Smooth muscle cell (in vitro differentiated cells): ENCODE measurements around the gene FGD6. TPM values are rescaled to one million over a fixed set of nuclear protein-coding genes. Genes with fewer than 3 reads are reported as not detected.
A peak's percentile ranks its signal among the peaks of the same experiment; 100 is the strongest.

Source experiments
- DNase-seq: peaks from one replicate; lab custom pipeline; 2025; ENCODE audit not compliant: unreplicated experiment; lab: John Stamatoyannopoulos, UW
- H2AFZ ChIP-seq: fragments of 200-600 bp; sonication (generic); 2 replicates; pipeline ENCODE4 v1.6.0; 2016; ENCODE audit warnings: antibody characterized with exemption, low read depth, mild to moderate bottlenecking
- H3F3A ChIP-seq: fragments of 200-600 bp; sonication (generic); 2 replicates; pipeline ENCODE4 v1.6.0; 2017; ENCODE audit warnings: antibody characterized with exemption, low read depth
- H3K27ac ChIP-seq: fragments of 200-600 bp; sonication (generic); 2 replicates; pipeline ENCODE4 v1.5.1; 2016; ENCODE audit warnings: low read depth, mild to moderate bottlenecking
- H3K27me3 ChIP-seq: fragments of 200-600 bp; sonication (generic); 2 replicates; pipeline ENCODE4 v1.6.1; 2016; ENCODE audit warnings: low read depth, mild to moderate bottlenecking
- H3K36me3 ChIP-seq: fragments of 200-600 bp; sonication (generic); 2 replicates; pipeline ENCODE4 v1.5.1; 2016; ENCODE audit warnings: low read depth
- H3K4me1 ChIP-seq: fragments of 200-600 bp; sonication (generic); 2 replicates; pipeline ENCODE4 v1.5.1; 2016; ENCODE audit warnings: low read depth
- H3K4me2 ChIP-seq: fragments of 200-600 bp; sonication (generic); 2 replicates; pipeline ENCODE4 v1.6.0; 2016; ENCODE audit warnings: mild to moderate bottlenecking
- H3K4me3 ChIP-seq: fragments of 200-600 bp; sonication (generic); 2 replicates; pipeline ENCODE4 v1.5.1; 2016; ENCODE audit warnings: mild to moderate bottlenecking
- H3K79me2 ChIP-seq: fragments of 200-600 bp; sonication (generic); 2 replicates; pipeline ENCODE4 v1.6.0; 2016; ENCODE audit warnings: low read depth, mild to moderate bottlenecking
- H3K9ac ChIP-seq: fragments of 200-600 bp; sonication (generic); 2 replicates; pipeline ENCODE4 v1.6.0; 2016; ENCODE audit warnings: low read depth
- H3K9me3 ChIP-seq: fragments of 200-600 bp; sonication (generic); replicated peaks from 2 replicates; pipeline ENCODE4 v1.5.1; 2016; ENCODE audit warnings: low read depth
- H4K20me1 ChIP-seq: fragments of 200-600 bp; sonication (generic); 2 replicates; pipeline ENCODE4 v1.6.0; 2016; ENCODE audit warnings: low read depth
- CTCF ChIP-seq: fragments of 200-600 bp; sonication (generic); IDR thresholded peaks from 2 replicates; pipeline ENCODE4 v1.5.1; 2017; ENCODE audit warnings: borderline replicate concordance, mild to moderate bottlenecking, antibody characterized with exemption; ENCODE audit not compliant: insufficient read depth, poor library complexity, severe bottlenecking
- WGBS: methylation state at CpG from one replicate; pipeline ENCODE4 v1.1.7; 2016; ENCODE audit warnings: low lambda C conversion rate; 5-methylcytosine and 5-hydroxymethylcytosine counted together
- polyA plus RNA-seq: library from polyadenylated mRNA; unstranded; fragments of >200 nt; fragmentation: Nextera tagmentation; extraction: Ambion mirVana; gene quantifications from 2 replicates; pipeline ENCODE4 v1.2.1, GENCODE V29; 2016
- total RNA-seq: library from RNA; depleted of rRNA; stranded (reverse); fragments of >200 nt; gene quantifications from 2 replicates; pipeline ENCODE4 v1.2.3, GENCODE V29; 2014

The FGD6 gene
- total and polyA plus RNA-seq, 2 experiments from 2014 or later, result 2.5 to 7.7 TPM

- H3K79me2 ChIP-seq, result peaks cover 86% of the 10 kb centered on the region
- TF ChIP-seq CTCF, result no peak
- peaks cover 24% of the 10 kb centered on the region for H4K20me1 ChIP-seq
These were observed 423 bp downstream of the FGD6 start for GRCh38 chr12:95216711-95217376.

GRCh38 chr12:95215949-95216348, 1.3 kb downstream of the FGD6 start:
- 0% methylated on average over 1 of the region's 1 CpG for whole genome bisulfite sequencing
- Histone ChIP-seq H2AFZ (peak overlapping the region; percentile 97), H3K9me3 (no peaks in the 10 kb centered on the region), H3K4me3 (peak overlapping the region; percentile 71), H3K27ac (peak overlapping the region; percentile 58), H4K20me1 (peaks cover 15% of the 10 kb centered on the region), H3K9ac (peak overlapping the region; percentile 77), H3K4me2 (peak overlapping the region; percentile 99), H3K27me3 (no peaks in the 10 kb centered on the region), H3K79me2 (peaks cover 86% of the 10 kb centered on the region), H3K4me1 (peaks cover 21% of the 10 kb centered on the region), H3F3A (no peaks in the 10 kb centered on the region), H3K36me3 (no peaks in the 10 kb centered on the region)
- no peak for DNase-seq
- no peak for TF ChIP-seq CTCF

More at GRCh38 chr12:95216711-95217376, 423 bp downstream of the FGD6 start:
- H3K27me3 ChIP-seq, result no peaks in the 10 kb centered on the region
- H3K9ac ChIP-seq, result peak overlapping the region; percentile 77
- no peaks in the 10 kb centered on the region for H3K36me3 ChIP-seq
- peak overlapping the region; percentile 97 for H2AFZ ChIP-seq
- no peaks in the 10 kb centered on the region for H3K9me3 ChIP-seq
- peaks cover 25% of the 10 kb centered on the region for H3K4me1 ChIP-seq
- under 1% methylated on average over 43 of the region's 45 CpGs for WGBS
- DNase-seq, result no peak
- H3K4me3 ChIP-seq, result peak overlapping the region; percentile 71
- H3K4me2 ChIP-seq, result peak overlapping the region; percentile 99
- H3F3A ChIP-seq, result no peaks in the 10 kb centered on the region
- H3K27ac ChIP-seq, result peak overlapping the region; percentile 58

DNA sequence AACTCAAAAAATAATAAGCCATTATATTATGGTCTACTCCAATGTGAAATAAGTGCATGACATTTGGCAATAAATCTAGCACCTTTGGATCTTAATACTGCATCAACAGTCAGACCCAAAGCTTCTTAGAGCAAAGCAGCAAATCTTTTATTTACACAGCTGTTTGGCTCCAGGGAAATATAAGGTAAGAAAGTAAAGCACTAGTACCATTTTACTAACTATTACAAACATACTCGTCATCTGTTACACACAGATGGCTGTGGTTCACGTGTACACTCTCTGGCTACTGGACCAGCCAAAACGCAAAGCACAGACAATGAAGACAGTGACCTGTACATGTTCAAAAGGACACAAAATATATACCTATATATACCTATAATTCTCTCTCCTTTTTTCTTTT, 2.8 kb downstream of the FGD6 start:
- no peaks in the 10 kb centered on the region for H3K27me3 ChIP-seq
- H3K4me3 ChIP-seq, result no peak overlapping the region
- H3K36me3 ChIP-seq, result no peaks in the 10 kb centered on the region
- peaks cover 80% of the 10 kb centered on the region for H3K79me2 ChIP-seq
- TF ChIP-seq CTCF, result no peak
- H4K20me1 ChIP-seq, result peaks cover 1% of the 10 kb centered on the region
- H3K4me2 ChIP-seq, result no peak overlapping the region
- WGBS, result 91% methylated on average over 3 of the region's 3 CpGs
- H3F3A ChIP-seq, result no peaks in the 10 kb centered on the region
- no peaks in the 10 kb centered on the region for H3K9me3 ChIP-seq
- no peak overlapping the region for H3K27ac ChIP-seq
- H3K4me1 ChIP-seq, result peaks cover 14% of the 10 kb centered on the region
- no peak overlapping the region for H2AFZ ChIP-seq
- no peak for DNase-seq
- H3K9ac ChIP-seq, result no peak overlapping the region

DNA sequence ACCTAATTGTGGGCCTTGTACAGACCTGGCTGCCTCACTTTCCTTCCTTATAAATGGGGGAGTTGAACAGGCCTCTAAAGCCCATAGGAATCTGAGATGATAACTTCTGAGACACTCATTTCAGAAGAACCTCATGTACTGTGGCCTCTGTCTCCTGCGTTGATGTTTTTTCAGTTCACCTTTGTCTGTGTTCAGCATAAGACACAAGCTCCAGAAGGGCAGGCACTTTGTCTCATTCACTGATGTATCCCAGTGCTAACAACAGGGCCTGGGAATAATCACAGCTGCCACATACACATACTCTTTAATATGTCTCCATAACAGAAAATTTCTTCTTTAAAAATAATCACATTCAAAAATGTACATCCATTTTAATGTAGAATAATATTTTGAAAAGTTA, 3.3 kb downstream of the FGD6 start:
- Histone ChIP-seq H3K9me3 (no peaks in the 10 kb centered on the region), H3K27me3 (no peaks in the 10 kb centered on the region), H2AFZ (no peak overlapping the region), H3K9ac (no peak overlapping the region), H3K4me1 (peaks cover 9% of the 10 kb centered on the region), H3K27ac (no peak overlapping the region), H3K36me3 (no peaks in the 10 kb centered on the region), H3F3A (no peaks in the 10 kb centered on the region), H3K4me3 (no peak overlapping the region), H3K79me2 (peaks cover 79% of the 10 kb centered on the region), H4K20me1 (no peaks in the 10 kb centered on the region), H3K4me2 (no peak overlapping the region)
- DNase-seq, result no peak
- WGBS, result 80% methylated on average over 1 of the region's 1 CpG
- TF ChIP-seq CTCF, result no peak
